ENCODE results near the gene SLC25A10. TPM values are rescaled to one million over a fixed set of nuclear protein-coding genes. Genes with fewer than 3 reads are reported as not detected.

SLC25A10 gene
- total and polyA plus RNA-seq, 2 of the 8 experiments (the other 6 are each of a cell fraction or from before 2014, with no cell fraction given): 22.2 to 43.0 TPM

- H3K36me3 ChIP-seq (ENCODE audit: control insufficient read depth in 2 of 4, insufficient read depth in 4 of 4, low read length in 3 of 4): peaks cover 10 to 25% (median 22%) of the 10 kb centered on the region in 4 experiments
- no peaks in the 10 kb centered on the region for H3K23me2 ChIP-seq (ENCODE audit: low read depth, low read length)
- H3K27ac ChIP-seq (ENCODE audit: low read depth, low read length): no peak overlapping the region
- H3K4me3 ChIP-seq (ENCODE audit: extremely low read depth in 1 of 4, insufficient read depth in 2 of 4, low read depth in 3 of 4, low read length in 4 of 4): no peak overlapping the region
- H3K23ac ChIP-seq (ENCODE audit: insufficient read length): no peak overlapping the region
- H2BK5ac ChIP-seq (ENCODE audit: low read depth, low read length): no peak overlapping the region
- peaks cover 5 to 22% of the 10 kb centered on the region in 2 experiments for H4K20me1 ChIP-seq (replicated peaks in 1 of 2; ENCODE audit: control insufficient read depth in 1 of 2, insufficient read depth in 2 of 2, low read length in 2 of 2)
- no peak overlapping the region for H3K56ac ChIP-seq (replicated peaks; ENCODE audit: insufficient read length, low read depth, low read length)
- POLR2A ChIA-PET (ENCODE audit: partially characterized antibody): interaction anchor here (0.9 to 28.4 kb wide), 6 partner anchors 8 to 32 kb away, joined by 3 to 436 read pairs (median 4); partner anchors contain the start of genes MRPL12 and SLC25A10
- no peak overlapping the region for H2BK120ac ChIP-seq (replicated peaks; ENCODE audit: low read depth, low read length)
- H2AK5ac ChIP-seq (ENCODE audit: low read depth, low read length): no peak overlapping the region
- no peak overlapping the region for H4K91ac ChIP-seq (replicated peaks; ENCODE audit: insufficient read length, low read length)
- H3K14ac ChIP-seq (ENCODE audit: insufficient read length): no peak overlapping the region
- H3K79me2 ChIP-seq (ENCODE audit: control insufficient read depth in 1 of 2, insufficient read depth in 2 of 2, low read length in 2 of 2): peaks cover 0 to 3% of the 10 kb centered on the region in 2 experiments; a peak in 1 of 4 replicates
- no peak overlapping the region for H4K5ac ChIP-seq (ENCODE audit: insufficient read length, low read depth, low read length)
- no peaks in the 10 kb centered on the region for H3K4me1 ChIP-seq (replicated peaks in 1 of 4; ENCODE audit: control insufficient read depth in 3 of 4, insufficient read depth in 4 of 4, low read length in 3 of 4)
- H3K4me2 ChIP-seq (ENCODE audit: insufficient read depth in 1 of 2, low read depth in 2 of 2, low read length in 2 of 2): no peak overlapping the region
- no peak overlapping the region for H3K4ac ChIP-seq (replicated peaks; ENCODE audit: insufficient read length, low read depth, low read length)
- H2AFZ ChIP-seq (ENCODE audit: low read length): no peak overlapping the region
- H4K8ac ChIP-seq (ENCODE audit: extremely low read depth, insufficient read depth, low read length): no peak overlapping the region
- CTCF ChIA-PET (ENCODE audit: partially characterized antibody): interaction anchor here (0.8 to 4.9 kb wide), 4 partner anchors 8 to 37 kb away, joined by 3 to 20 read pairs (median 13); no protein-coding TSS in a partner anchor
- H3K79me1 ChIP-seq (ENCODE audit: low read depth, low read length): no peaks in the 10 kb centered on the region; the same call in 1 of the 2 replicates
- no peak for DNase-seq (ENCODE audit: low read depth in 1 of 2, low spot score in 2 of 2)
- no peak overlapping the region for H3K9ac ChIP-seq (replicated peaks in 1 of 4; ENCODE audit: extremely low read depth in 1 of 4, low read depth in 3 of 4, low read length in 3 of 4)
- H3K18ac ChIP-seq (ENCODE audit: extremely low read depth, low read length): no peak overlapping the region
- no peak overlapping the region for H2BK15ac ChIP-seq (ENCODE audit: low read length)
- H3K27me3 ChIP-seq (replicated peaks in 1 of 4; ENCODE audit: control insufficient read depth in 3 of 4, extremely low read depth in 1 of 4, insufficient read depth in 3 of 4, low read length in 3 of 4): no peaks in the 10 kb centered on the region; a peak in 1 of 7 replicates
- FAIRE-seq: no peak
- TF ChIP-seq SIN3A (conservative IDR thresholded peaks at IDR 0.05 in 1 of 2, IDR thresholded peaks at IDR 0.05 in 1 of 2; ENCODE audit: low read depth in 1 of 2, low read length in 2 of 2): no peak
- peak in 1 of 2 experiments; percentile 23; a peak in 2 of 3 replicates for TF ChIP-seq POLR2A (IDR thresholded peaks at IDR 0.05; ENCODE audit: control extremely low read depth in 1 of 2, low read depth in 2 of 2, low read length in 2 of 2)
- no peak overlapping the region for H2BK12ac ChIP-seq (ENCODE audit: low read depth, low read length)
- no peaks in the 10 kb centered on the region for H3K9me3 ChIP-seq (ENCODE audit: insufficient read depth in 2 of 2, low read depth in 1 of 2, low read length in 1 of 2)
- H2BK20ac ChIP-seq (ENCODE audit: low read length): no peak overlapping the region
- 98% methylated on average over 17 of the region's 17 CpGs; no CpG with 5 or more reads in 1 of the 2 experiments for WGBS, 2 experiments (ENCODE audit: extremely low coverage in 1 of 2, insufficient coverage in 1 of 2, insufficient read length in 1 of 2, insufficient replicate concordance in 2 of 2, low coverage in 1 of 2, low lambda C conversion rate in 2 of 2, missing lambda C conversion rate in 1 of 2)
Observed at GRCh38 chr17:81676906-81677305, 35.2 kb upstream of the SLC25A10 start.

All from H1 (cell line).